Glomerular visceral epithelial cell (primary cell): Measurements from ENCODE around the gene HOXA4.

Source experiments
- DNase-seq: peaks from one replicate; pipeline ENCODE4 v3.0.0-alpha.2; 2016; ENCODE audit errors: extremely low spot score

The HOXA4 gene

GRCh38 chr7:27133409-27134231, 3.1 kb upstream of the HOXA4 start:
- DNase-seq: no peak

- no peak for DNase-seq
Observed at GRCh38 chr7:27132978-27133377, 2.4 kb upstream of the HOXA4 start.

DNA sequence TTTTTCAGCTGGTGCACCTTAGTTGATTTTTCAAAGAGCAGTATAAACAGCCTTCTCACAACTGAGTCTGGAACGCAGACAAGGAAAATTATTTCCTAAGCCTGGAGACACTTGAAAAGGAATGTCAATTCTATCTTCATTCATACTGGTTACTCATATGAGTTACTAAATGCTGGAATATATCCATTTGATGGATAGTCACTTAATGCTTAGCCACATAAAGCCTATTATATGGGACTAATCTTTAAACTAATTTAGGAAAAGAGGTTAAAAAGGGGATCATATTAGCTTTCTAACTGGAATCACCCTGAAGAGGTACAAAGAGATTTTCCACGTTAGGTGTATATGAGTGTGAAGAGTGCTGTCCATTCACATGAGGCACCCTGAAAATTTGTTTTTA, 1.7 kb upstream of the HOXA4 start:
- no peak for DNase-seq

GRCh38 chr7:27131390-27131819, 848 bp upstream of the HOXA4 start:
- no peak for DNase-seq

DNA sequence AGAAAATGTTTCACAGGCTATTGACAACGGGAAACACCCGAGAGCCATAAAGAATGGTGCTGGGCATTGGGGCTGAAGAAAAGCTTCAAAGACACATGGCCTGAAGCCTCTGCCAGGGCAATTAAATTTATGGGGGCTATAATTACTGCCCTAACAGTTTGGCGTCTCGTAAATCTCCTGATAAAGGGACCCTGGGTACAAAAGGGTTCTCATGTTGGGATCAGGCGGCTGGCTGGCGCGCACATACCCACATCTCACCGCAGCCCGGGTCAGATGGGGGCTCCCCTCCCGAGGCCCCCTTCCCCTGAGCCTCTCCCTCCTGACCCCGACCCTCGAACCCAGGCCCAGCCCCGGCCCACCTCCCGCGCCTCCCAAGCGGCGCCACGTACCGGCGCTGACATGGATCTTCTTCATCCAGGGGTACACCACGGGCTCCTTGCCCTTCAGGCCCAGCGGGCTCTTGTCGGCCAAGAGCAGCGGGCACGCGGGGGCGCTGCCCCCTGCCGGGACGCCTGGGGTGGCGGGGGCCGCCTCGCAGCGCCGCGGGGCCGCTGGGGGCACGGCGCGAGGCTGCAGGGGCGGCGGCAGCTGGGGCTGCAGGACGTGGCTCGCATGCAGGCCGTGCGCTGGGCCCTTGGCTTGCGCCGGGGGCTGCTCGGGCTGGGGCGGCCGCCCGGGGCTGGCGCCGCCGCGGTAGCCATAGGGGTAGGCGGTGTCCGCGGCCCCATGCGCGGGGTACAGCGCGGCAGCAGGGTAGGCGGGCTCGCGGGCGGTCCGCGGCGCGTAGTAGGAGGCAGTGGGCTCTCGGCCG, 623 bp downstream of the HOXA4 start:
- peak; percentile 60 for DNase-seq

GRCh38 chr7:27128776-27129728, 1.5 kb downstream of the HOXA4 start:
- no peak for DNase-seq

DNA sequence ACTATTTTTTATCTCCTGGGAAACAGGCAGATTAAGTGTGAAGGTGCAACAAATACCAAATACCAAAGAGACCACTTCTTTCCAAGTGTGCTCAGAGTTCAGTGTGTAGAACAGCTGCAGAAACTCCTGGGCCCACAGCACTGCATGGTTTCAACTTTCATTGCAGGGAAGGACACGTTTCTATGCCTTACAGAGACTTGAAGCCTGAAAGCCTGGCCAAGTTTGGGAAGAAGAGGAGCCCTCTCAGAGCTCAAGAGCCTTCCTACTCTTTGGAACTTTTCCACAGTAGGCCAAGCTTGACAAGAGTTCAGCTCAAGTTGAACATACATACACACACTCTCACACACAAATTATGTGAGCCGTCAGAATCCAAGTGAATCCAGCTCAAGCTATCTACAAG, 2.5 kb downstream of the HOXA4 start:
- no peak for DNase-seq

GRCh38 chr7:27126596-27127327, 3.8 kb downstream of the HOXA4 start:
- no peak for DNase-seq

DNA sequence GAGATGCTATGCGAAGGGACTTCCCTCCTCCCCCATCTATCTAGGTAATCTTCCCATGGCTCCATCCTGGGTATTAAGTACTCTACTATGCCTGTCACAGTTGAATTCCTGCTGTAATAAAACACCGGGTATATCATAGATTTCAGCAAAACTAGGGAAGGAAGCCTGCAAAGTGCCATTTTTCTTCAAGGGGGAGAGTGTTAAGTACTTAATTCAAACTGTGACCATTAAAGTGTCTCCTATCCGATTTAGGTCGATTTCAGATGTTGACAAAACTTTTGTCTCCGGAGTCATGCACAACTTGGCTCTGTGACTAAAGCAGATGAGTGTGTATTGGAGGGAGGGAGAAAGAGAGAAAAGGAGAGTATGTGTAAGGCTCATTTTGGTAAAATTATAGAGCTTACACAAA, 4.6 kb downstream of the HOXA4 start:
- DNase-seq: peak; percentile 52

DNA sequence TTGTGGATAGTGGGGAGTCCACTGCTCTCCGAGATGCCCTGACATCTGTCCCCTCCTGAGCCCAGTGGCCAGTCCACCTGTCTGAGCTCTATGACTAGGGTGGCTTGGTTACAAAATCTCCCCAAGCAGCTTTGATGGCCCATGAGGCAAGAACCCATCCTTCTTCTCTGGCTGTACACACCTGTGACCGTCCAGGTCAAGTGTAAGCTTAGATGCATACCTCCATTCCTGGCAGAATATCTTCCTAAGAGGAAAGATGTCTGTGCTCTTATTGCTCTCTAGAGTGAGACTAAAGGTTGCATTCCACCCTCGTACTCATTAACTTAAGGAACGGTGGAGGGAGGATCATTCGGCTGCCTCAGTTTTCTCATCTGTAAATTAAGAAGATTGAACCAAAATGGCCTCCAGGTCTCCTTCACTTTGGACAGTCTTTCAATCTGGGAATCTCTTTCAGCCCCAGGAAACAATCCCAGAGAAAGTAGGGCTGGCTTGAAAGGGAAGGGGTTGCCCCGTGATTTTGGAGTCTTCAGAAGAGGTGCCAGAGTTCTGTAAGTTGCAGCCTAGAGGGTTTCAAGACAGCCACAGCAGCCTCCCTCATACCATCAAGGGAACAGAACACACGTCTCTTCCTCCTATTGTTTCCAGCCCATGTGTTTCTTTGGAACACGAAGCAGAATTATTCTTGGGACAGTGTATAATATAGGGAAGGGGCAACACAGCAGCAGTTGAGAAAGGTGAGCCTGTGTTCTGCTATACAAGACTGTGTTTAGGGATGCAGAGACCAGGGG, 5.5 kb downstream of the HOXA4 start:
- no peak for DNase-seq

GRCh38 chr7:27124096-27124901, 6.3 kb downstream of the HOXA4 start:
- peak; percentile 95 for DNase-seq

DNA sequence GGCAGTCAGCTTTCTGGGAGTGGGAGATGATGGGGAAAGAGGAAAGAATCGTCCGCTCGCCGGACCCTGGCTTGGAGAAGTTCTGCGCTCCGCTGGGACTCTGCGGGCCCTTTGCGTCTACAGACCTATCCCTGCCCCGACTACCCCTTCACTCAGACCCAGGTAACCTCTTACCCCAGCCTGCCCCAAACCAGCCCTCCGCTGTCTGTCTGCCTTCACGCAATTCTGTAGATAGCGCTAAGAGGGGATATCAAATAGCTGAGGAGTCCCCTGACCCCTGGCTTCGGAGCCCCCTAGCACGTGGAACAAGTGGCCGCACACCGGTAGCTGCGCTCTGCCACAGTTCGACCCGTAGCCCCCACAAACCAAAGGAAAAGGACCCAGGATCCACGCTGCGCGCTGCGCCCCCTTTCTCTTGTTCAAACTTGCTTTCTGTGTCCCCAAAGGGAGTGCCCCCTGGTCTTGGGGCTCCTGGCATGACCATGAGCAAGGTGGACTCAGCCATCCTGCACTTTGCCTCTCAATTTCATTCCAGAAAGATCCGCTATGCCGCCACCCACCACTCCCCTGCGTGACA, 7.0 kb downstream of the HOXA4 start:
- DNase-seq: no peak

GRCh38 chr7:27123007-27123476, 7.5 kb downstream of the HOXA4 start:
- DNase-seq: no peak

GRCh38 chr7:27122077-27122910, 8.3 kb downstream of the HOXA4 start:
- peak; percentile 69 for DNase-seq

DNA sequence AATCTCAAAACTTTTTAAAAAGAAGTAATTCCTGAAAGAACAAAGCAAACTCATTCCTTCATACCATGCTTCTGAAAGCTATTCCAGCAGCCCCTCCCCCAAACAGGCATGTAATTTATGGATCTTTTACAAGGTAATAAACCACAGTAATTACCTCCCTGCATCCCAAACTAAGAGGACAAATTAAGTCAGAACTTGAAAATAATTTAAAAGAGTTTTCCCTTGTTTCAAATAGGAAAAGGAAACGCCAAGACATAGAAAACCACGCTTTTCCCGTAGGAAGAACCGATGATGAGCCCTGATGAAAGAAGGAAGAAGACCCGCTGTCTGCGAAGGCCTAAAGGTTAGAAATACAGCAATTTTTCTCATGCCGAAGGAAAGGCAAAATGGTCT, 8.9 kb downstream of the HOXA4 start:
- no peak for DNase-seq

DNA sequence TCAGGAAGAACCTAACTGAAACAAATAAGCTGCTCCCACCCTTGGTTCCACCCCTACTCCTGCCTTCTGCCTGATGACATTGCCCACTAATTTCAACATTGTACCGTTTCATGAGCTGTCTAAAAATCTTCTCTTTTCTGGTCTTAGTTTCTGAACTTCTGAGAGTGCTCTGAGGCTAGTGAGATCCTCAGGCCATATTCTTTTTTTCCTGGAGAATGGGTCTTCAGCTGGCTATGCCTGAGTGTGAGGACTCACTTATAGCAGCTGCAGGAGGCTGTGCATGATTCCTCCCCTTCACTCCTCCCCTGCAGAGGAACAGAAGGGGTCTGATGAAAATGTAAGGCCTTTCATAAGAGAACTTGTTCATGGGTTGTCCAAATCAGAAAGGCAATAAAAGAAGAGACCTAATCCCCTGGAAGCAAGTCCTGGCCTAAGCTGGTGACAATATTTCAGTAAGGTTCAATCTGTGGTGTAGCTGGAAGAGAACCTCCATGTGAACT, 11.1 kb downstream of the HOXA4 start:
- DNase-seq: no peak

DNA sequence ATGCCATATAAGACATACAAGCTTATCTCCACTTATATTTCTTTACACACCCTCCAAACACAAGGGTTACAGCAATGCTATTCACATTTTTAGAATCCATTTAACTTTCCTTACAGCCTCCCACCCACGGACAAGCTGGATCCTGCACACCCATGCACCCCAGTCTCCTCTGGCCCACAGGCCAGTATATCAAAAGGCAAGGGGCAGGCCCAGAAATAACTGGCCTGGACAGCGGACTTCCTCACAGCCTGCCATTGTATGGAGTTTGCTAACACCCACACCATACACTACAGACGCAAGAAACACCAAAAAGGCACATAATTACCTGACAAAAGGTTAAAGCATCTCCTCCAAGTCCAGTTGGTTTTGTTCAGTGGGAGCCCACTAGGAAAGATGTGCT, 12.0 kb downstream of the HOXA4 start:
- DNase-seq: no peak
